Fibroblast of villous mesenchyme (primary cell): Measurements from ENCODE around the gene PARM1. TPM values are rescaled to one million over a fixed set of nuclear protein-coding genes. Genes with fewer than 3 reads are reported as not detected.

Experiments used
- DNase-seq: peaks from one replicate; pipeline ENCODE4 v3.0.0-alpha.2; 2010; ENCODE audit warnings: low read depth
- H3K4me3 ChIP-seq: 2 replicates; pipeline ENCODE4 v1.5.1; 2011; ENCODE audit warnings: low read depth, mild to moderate bottlenecking, low read length
- total RNA-seq: library from RNA; depleted of rRNA; stranded (reverse); fragments of >200 nt; gene quantifications from 2 replicates; pipeline ENCODE4 v1.2.3, GENCODE V29; 2012
- TF ChIP-seq, protein P1 (sequence below): IDR thresholded peaks from 2 replicates; pipeline ENCODE4 v1.5.1; 2012; ENCODE audit warnings: low read depth, mild to moderate bottlenecking, low read length; ENCODE audit not compliant: insufficient read depth

Gene PARM1
- total RNA-seq, 1 donor: 0.86 TPM

DNA sequence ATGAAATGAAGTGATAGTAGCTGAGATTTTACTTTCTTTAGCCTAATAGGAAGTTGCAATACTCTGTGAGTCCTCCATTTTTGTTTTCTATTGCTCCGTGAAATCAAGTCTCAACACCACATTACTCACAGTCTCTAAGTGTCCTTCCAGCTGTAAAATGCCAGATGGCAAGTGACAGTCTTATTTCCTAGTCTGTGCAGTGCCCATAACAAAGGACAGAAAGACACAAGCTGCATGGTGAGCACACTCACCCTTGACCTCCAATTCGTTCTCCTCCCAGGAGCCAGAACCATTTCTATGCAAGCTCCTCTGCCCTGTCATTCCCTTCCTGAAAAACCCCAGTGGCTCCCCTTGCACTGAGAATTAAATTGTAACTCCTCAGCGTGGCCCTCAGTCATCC is 101.6 kb downstream of the PARM1 start:
- no peak for DNase-seq
- TF ChIP-seq, protein P1, sequence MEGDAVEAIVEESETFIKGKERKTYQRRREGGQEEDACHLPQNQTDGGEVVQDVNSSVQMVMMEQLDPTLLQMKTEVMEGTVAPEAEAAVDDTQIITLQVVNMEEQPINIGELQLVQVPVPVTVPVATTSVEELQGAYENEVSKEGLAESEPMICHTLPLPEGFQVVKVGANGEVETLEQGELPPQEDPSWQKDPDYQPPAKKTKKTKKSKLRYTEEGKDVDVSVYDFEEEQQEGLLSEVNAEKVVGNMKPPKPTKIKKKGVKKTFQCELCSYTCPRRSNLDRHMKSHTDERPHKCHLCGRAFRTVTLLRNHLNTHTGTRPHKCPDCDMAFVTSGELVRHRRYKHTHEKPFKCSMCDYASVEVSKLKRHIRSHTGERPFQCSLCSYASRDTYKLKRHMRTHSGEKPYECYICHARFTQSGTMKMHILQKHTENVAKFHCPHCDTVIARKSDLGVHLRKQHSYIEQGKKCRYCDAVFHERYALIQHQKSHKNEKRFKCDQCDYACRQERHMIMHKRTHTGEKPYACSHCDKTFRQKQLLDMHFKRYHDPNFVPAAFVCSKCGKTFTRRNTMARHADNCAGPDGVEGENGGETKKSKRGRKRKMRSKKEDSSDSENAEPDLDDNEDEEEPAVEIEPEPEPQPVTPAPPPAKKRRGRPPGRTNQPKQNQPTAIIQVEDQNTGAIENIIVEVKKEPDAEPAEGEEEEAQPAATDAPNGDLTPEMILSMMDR: no peak

DNA sequence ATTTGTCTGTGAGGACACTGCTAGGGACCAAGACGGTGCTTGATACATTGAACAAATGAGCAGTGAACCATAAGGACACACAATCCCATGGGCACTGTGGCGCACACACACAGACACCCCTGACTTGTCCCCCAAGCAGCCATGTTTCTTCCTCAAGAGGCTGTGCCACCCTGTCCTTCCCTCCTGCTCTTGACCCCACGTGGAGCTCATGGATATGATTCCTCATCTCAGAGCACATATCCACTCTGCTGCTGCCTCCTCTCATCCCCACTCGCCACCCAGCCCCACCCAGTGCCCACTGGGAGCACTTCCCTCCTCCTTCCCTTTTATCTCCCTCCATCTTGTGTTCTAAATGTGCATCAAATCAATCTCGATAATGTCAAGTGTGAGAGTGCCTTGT is 102.4 kb downstream of the PARM1 start:
- no peak for DNase-seq
- H3K4me3 ChIP-seq: no peak overlapping the region
- TF ChIP-seq, protein P1: no peak

More for the DNA sequence above, 101.6 kb downstream of the PARM1 start:
- no peak overlapping the region for H3K4me3 ChIP-seq

DNA sequence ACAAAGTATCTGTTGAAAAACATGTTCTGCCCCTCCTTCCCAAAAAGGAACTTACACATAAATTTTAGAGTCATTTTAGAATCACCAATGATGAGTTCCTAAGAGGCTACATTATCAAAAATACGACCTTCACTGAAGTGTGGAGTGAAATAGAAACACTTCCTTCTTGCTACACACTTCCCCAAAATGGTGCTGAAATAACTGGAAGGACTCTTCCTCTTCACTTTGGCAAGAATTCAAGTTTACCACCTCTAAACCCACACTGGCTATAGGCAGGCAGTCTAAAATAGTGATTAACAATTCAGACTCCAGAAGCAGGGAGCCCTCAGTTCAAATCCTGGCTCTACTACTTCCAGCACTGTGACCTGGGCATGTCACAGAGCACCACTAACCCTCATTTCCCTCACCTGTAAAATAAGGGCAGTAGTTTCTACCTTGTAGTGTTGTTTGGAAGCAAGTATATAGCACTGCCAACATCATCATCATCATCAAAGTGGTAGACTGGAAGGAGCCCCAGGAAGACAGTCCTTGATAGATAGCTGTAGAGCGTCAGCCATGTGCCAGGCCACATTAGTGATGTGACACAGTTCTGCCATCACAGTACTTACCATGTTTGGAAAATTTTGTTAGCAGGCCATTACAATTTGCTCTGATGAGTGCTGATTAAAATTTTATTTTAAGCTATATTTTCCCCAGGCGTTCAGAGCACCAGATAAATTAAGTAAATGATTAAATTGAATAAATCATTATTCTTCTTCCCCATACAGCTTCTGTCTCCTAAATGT is 103.3 kb downstream of the PARM1 start:
- TF ChIP-seq, protein P1: no peak
- H3K4me3 ChIP-seq: no peak overlapping the region
- DNase-seq: no peak

DNA sequence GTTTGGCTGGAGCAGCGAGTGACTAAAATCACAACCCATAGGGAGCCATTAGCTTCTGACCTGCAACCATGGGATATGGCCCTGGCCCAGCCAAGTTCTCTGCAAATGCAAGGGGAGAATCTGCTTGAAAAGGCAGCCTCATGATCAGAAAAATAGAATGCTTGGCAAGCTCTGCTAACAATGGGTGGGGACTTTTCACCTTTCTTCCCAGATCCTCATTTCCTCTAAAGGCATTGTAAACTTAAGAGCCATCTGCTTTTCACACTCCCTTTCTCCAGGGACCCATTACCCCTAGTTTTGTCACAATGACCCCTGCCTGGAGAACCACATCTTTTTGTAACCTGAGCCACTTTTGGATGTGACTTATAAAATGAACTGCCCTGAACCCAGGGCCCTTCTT is 104.3 kb downstream of the PARM1 start:
- no peak for DNase-seq
- TF ChIP-seq, protein P1: no peak
- no peak overlapping the region for H3K4me3 ChIP-seq

DNA sequence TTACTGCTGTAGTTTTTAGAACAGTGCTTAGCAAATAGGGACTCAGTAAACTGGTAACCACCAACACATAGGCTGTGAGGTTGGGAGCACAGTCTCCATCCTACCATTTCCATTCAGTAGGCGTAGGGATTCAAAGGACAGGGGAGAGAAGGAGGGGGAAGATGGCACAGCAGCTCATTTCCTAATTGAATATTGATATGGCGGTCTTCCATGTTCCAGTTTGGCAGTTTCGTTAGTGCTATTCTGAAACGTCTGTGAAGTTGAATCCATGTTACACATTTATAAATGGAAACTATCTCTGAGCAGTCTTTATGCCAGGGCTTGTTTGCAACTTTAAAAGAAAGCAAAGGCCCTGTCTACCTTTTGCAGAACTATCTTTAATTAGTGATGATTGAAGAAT is 105.5 kb downstream of the PARM1 start:
- no peak for DNase-seq
- TF ChIP-seq, protein P1: no peak
- no peak overlapping the region for H3K4me3 ChIP-seq

DNA sequence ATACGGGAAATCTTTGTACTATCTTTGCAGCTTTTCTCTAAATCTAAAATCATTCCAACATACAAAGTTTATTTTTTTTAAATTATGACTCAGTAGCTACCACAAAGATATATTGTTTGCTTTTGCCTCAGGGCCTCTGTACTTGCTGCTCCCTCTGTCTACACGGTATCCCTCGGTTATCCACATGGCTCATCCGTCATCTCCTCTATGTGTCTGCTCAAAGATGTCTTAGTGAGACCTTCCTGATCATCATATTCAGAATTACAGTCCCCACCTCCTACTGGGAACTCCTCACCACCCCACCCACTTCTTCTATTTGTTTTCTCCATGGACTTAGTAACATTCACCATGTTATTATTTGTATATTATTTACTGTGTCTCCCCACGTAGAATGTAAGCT is 107.8 kb downstream of the PARM1 start:
- TF ChIP-seq, protein P1: no peak
- H3K4me3 ChIP-seq: no peak overlapping the region
- DNase-seq: no peak
